Central memory CD8-positive, alpha-beta T cell (primary cell): ENCODE measurements around the gene MYH7.

Experiments used
- ATAC-seq: fragments of 150-1000 bp; cut with Tn5 transposase; replicated peaks from 2 replicates; pipeline ENCODE4 v1.10.0; 2022; ENCODE audit warnings: mild to moderate bottlenecking, moderate FRiP score, moderate number of reproducible peaks; ENCODE audit not compliant: poor library complexity, severe bottlenecking; ENCODE audit errors: extremely low read depth
- DNase-seq, 2 donors: peaks; one replicate each; pipeline ENCODE4 v3.0.0; 2021; ENCODE audit warnings: low spot score in 2 of 2
- H3K27ac Mint-ChIP-seq: one replicate; pipeline ENCODE4 v1.8.0; 2022; ENCODE audit warnings: low read depth, mild to moderate bottlenecking, moderate library complexity, mixed read lengths
- H3K27me3 Mint-ChIP-seq: one replicate; pipeline ENCODE4 v1.8.0; 2022; ENCODE audit warnings: mixed read lengths
- H3K36me3 Mint-ChIP-seq: one replicate; pipeline ENCODE4 v1.8.0; 2022; ENCODE audit warnings: mild to moderate bottlenecking, moderate library complexity, mixed read lengths; ENCODE audit not compliant: insufficient read depth
- H3K4me1 Mint-ChIP-seq: one replicate; pipeline ENCODE4 v1.8.0; 2022; ENCODE audit warnings: mixed read lengths
- H3K4me3 Mint-ChIP-seq: one replicate; pipeline ENCODE4 v1.8.0; 2022; ENCODE audit warnings: mild to moderate bottlenecking, moderate library complexity, mixed read lengths
- H3K9me3 Mint-ChIP-seq: one replicate; pipeline ENCODE4 v1.8.0; 2022; ENCODE audit warnings: mixed read lengths

The MYH7 gene

DNA sequence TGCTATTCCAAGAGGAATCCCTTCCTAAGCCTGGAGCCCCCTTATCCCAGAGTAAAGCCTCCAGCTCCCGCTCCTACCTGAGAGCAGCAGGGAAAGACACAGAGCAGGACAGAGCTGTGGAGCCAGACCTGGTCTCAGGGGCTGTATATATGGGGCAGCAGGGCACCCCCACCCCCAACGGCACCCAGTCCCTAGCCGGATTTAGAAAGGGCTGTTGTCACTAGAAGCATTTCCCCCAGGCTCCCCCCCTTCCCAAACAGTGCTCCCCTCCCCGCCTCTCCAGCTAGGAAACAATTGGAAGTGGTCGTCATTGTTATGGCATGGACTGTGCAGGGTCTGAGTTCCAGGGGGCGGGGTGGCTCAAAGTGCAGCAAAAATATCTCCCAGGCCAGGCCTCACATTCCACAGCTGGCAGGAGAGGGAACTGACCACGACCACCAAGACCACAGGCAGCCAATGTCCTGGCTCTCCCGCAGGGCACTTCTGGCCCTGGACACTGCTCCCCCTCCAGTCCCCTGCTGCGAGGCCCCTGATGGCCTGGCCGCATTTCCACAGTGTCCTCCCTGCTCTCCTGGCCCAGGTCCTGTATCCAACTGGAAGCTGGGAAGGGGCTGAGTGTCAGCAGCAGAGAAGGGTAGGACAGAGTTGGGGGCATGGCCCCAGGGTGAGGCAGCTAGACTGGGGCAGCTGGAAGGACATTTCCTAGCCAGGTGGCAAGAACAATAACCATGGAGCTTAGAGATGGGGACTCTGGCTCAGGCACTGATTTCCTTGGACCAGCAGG, at the start of gene MYH7:
MYH7 (minus strand) TSS at position 118 of the 784 bp plus-strand sequence. CDS start 1,928 bp downstream, outside the sequence.
- DNase-seq (no peak), ATAC-seq (no peak)
- Mint-ChIP-seq H3K4me3 (no peak within 1 kb of the TSS), H3K36me3 (no peaks in the 10 kb centered on the region), H3K9me3 (no peaks in the 10 kb centered on the region), H3K27me3 (peaks cover 32% of the 10 kb centered on the region), H3K27ac (no peak within 1 kb of the TSS), H3K4me1 (no peaks in the 10 kb centered on the region)

- Mint-ChIP-seq H3K27ac (no peak overlapping the region), H3K4me1 (peaks cover 9% of the 10 kb centered on the region), H3K9me3 (no peaks in the 10 kb centered on the region), H3K36me3 (peaks cover 18% of the 10 kb centered on the region), H3K4me3 (no peak overlapping the region), H3K27me3 (no peaks in the 10 kb centered on the region)
- ATAC-seq: no peak
- no peak for DNase-seq
Observed at GRCh38 chr14:23483236-23483854, 47.9 kb upstream of the MYH7 start.

GRCh38 chr14:23482823-23483148, 47.3 kb upstream of the MYH7 start:
- ATAC-seq: no peak
- H3K4me3 Mint-ChIP-seq: no peak overlapping the region

DNA sequence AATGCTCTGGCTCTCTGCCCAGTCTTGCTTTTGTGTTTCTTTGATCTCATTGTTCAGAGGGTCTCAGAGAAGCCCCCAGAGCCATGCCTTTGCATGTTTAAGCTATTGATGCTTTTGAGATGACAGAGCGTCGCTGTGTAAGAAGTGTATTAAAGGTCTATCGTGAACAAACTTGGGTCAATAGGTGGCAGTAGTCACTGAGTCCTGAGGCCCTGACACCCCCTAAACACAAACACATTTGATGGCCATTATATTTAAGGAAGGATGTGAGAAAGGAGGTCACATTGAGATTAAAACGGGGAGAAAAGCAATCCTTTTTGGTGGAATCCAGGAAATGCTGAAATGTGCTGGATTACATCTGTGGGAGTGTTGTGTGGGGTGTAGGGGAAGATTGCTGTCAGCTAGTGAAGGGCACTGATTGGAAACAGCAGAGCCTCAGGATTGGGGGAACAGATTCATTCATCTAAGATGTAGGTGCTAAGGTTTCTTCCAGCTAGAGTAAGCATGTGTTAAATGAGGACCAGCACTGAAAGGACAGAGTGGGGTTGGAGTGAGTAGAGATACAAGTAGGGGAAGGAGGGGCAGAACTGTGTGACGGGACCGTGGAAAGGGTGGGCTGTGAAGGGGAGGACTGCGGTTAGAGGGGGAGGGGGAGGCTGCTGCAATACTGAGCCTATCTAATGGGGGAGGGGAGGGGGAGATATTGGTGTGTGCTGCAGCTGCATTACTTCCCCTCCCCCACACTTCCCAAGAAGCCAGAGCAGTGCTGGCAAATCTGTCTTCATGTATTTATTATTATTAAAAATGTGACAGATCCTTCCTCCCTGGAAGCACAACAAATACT, 46.7 kb upstream of the MYH7 start:
- Mint-ChIP-seq H3K27ac (no peak overlapping the region), H3K4me1 (peaks cover 12% of the 10 kb centered on the region), H3K36me3 (peaks cover 29% of the 10 kb centered on the region), H3K27me3 (no peaks in the 10 kb centered on the region), H3K9me3 (no peaks in the 10 kb centered on the region), H3K4me3 (no peak overlapping the region)
- no peak for DNase-seq
- ATAC-seq: no peak

More at GRCh38 chr14:23482823-23483148, 47.3 kb upstream of the MYH7 start:
- Mint-ChIP-seq H3K4me1 (peaks cover 11% of the 10 kb centered on the region), H3K9me3 (no peaks in the 10 kb centered on the region), H3K36me3 (peaks cover 24% of the 10 kb centered on the region), H3K27ac (no peak overlapping the region), H3K27me3 (no peaks in the 10 kb centered on the region)
- DNase-seq: no peak

GRCh38 chr14:23481362-23481970, 46.0 kb upstream of the MYH7 start:
- peaks cover 37% of the 10 kb centered on the region for H3K36me3 Mint-ChIP-seq
- no peak overlapping the region for H3K4me3 Mint-ChIP-seq
- peaks cover 17% of the 10 kb centered on the region for H3K4me1 Mint-ChIP-seq
- DNase-seq (no peak), ATAC-seq (no peak)
- no peak overlapping the region for H3K27ac Mint-ChIP-seq
- no peaks in the 10 kb centered on the region for H3K9me3 Mint-ChIP-seq
- H3K27me3 Mint-ChIP-seq: no peaks in the 10 kb centered on the region

DNA sequence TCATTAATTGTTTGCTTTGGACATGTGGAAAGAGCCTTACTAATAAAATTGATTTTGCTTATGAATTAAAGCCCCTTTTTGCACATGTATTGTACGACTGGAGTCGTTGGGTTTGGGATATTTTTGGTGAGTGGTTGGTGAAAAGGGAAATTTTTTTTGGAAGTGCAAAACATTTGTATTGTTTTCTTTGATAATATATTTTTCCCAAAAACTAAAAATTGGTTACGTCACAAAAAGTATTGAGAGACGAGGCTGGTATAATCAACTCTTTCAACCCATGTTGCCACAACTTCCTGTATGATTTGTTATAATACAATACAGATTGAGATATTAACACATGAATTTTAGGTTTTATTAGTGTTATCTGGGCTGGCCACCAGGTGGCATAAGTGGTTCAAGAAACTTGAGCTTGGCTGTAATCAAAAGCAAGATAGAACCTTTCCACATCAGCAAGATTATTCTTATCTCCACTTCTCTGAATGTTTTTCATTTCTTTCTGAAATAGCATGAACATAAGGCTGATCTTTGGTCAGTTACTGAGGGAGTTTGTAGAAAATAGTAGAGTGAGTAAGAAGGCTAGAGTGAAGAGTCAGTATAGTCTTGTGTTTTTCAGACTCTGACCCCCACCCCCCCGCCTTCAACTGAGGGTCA, 42.8 kb upstream of the MYH7 start:
- Mint-ChIP-seq H3K27me3 (no peaks in the 10 kb centered on the region), H3K36me3 (peaks cover 61% of the 10 kb centered on the region), H3K9me3 (no peaks in the 10 kb centered on the region), H3K4me1 (peaks cover 17% of the 10 kb centered on the region), H3K4me3 (no peak overlapping the region), H3K27ac (peak overlapping the region; percentile 6)
- DNase-seq (peak; percentile 49 to 62), ATAC-seq (peak; percentile 75)

DNA sequence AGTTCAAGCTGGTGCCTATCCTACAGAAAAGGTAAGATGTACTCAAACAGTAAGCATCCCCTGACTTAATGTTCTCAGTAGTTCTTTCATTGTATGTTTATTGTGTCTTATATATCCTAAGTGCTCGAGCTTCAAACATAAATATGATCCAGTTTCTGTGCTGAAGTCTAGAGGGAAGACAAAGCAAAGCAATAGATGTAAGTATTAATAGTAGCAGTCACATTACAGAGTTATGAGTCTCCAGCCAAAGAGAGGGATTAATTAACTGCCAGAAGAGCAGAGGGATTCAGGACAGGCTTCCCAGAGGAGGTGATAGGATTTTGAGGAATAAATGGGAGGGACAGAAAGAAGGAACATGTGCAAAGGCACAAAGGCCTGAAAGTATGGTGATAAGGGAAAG, 35.5 kb upstream of the MYH7 start:
- H3K9me3 Mint-ChIP-seq: no peaks in the 10 kb centered on the region
- ATAC-seq (no peak), DNase-seq (no peak)
- H3K4me3 Mint-ChIP-seq: no peak overlapping the region
- no peak overlapping the region for H3K27ac Mint-ChIP-seq
- H3K27me3 Mint-ChIP-seq: no peaks in the 10 kb centered on the region
- no peaks in the 10 kb centered on the region for H3K4me1 Mint-ChIP-seq
- H3K36me3 Mint-ChIP-seq: peaks cover 48% of the 10 kb centered on the region

DNA sequence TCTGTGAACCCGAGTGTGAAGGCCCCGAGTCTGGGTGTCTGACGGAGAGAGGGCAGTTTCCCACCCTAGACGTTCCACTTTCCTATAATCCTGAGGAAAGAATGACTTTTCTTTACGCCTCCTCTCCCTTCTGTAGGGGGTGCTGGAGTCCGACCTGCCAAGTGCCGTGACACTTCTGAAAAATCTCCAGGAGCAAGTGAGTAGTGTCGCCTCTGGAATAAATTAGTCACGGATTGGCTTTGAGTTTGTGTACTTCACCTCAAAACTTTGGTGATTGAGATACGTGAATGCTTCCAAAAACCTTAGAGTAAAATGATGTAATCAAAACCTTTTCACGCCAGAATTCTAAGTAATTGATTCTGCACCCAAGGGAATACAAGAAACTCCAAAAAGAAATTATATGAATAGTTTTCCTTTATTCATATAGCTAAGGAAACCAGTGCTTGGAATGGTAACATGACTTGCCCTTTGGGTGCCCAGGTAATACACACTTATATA, 34.5 kb upstream of the MYH7 start:
- H3K4me1 Mint-ChIP-seq: no peaks in the 10 kb centered on the region
- ATAC-seq (peak; percentile 5), DNase-seq (no peak)
- H3K9me3 Mint-ChIP-seq: no peaks in the 10 kb centered on the region
- H3K27ac Mint-ChIP-seq: no peak overlapping the region
- no peak overlapping the region for H3K4me3 Mint-ChIP-seq
- H3K27me3 Mint-ChIP-seq: no peaks in the 10 kb centered on the region
- peaks cover 38% of the 10 kb centered on the region for H3K36me3 Mint-ChIP-seq

DNA sequence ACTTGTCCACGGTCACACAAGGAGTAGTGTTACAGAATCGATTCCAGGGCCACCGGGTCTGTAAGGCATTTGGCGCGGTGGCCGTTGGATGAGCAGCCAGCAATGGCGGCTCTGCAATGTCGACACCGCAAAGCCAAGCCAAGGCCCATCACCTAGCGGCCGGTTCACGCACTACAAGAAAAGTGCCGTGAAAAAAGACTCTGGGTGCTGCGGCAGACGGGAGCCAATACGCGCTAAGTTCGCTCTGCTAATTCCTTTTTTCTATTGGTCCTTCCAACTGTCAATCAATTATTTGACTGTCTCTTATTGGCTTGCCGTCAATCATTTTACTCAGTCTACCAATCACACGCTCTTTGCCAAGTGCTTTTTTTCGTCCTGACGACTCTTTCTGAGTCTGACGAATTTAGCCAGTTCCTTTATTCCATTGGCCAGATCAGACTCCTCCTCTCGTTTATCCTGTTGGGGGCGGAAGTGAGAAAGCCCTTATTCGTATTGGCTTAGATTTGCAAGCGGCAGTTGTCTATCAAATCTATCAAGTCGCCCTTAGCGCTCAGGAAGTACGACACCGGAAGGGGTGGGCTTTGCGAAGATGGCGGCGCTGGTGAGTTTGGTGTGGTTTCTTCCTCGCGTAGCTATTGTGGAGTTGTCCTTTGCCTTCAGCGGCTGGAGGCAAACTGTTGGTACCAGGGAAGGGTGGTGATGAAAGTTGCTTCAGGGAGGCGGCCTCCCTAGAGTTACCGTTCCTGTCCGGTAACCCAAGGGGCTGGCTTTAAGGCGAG, 33.9 kb upstream of the MYH7 start, which contains the start of gene NGDN:
NGDN (plus strand) TSS at position 577 of the 779 bp plus-strand sequence; CDS start at position 590, 13 bp downstream.
- Mint-ChIP-seq H3K9me3 (no peaks in the 10 kb centered on the region), H3K27me3 (no peaks in the 10 kb centered on the region), H3K36me3 (peaks cover 32% of the 10 kb centered on the region), H3K4me3 (no peak within 1 kb of the TSS), H3K4me1 (no peaks in the 10 kb centered on the region), H3K27ac (no peak within 1 kb of the TSS)
- peak; percentile 82 to 93 for DNase-seq
- ATAC-seq: peak; percentile 97

DNA sequence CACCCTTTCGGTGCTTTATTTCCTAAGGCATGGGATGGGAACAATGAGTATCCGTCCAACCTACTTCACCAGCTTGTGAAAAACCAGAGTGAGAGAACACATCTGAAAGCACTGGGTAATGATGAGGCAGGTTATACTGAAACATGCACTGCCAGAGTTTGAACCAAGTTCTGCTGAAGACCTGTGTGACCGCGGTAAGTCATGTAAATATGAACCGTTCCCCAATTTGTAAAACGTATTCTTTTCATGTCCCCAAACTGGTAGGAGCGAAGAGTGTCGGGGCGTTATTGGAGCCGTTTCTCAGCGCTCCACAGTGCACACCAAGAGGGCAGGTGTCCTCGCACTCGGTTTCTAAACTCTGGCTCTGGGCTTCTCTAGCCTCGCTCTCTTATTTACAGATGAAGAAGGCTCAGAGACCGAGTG, 33.3 kb upstream of the MYH7 start:
- H3K4me1 Mint-ChIP-seq: no peaks in the 10 kb centered on the region
- no peak overlapping the region for H3K27ac Mint-ChIP-seq
- no peak overlapping the region for H3K4me3 Mint-ChIP-seq
- H3K36me3 Mint-ChIP-seq: peaks cover 28% of the 10 kb centered on the region
- no peaks in the 10 kb centered on the region for H3K27me3 Mint-ChIP-seq
- no peak for ATAC-seq
- no peaks in the 10 kb centered on the region for H3K9me3 Mint-ChIP-seq
- DNase-seq: no peak

- Mint-ChIP-seq H3K27ac (no peak overlapping the region), H3K9me3 (no peaks in the 10 kb centered on the region), H3K36me3 (no peaks in the 10 kb centered on the region), H3K27me3 (peaks cover 2% of the 10 kb centered on the region), H3K4me1 (no peaks in the 10 kb centered on the region), H3K4me3 (no peak overlapping the region)
- DNase-seq: no peak
- no peak for ATAC-seq
Observed at GRCh38 chr14:23465261-23465660, 29.8 kb upstream of the MYH7 start.
